ENCODE results near the gene ITSN2. TPM values are rescaled to one million over a fixed set of nuclear protein-coding genes. Genes with fewer than 3 reads are reported as not detected.
"Not testable (repeated sequence)": the region's sequence is repeated elsewhere in the genome, so short reads cannot be mapped to it uniquely, and the experiment has no call there.

ITSN2 gene
- total RNA-seq, 1 donor from 2014 or later: 27.4 TPM

GRCh38 chr2:24363301-24363700 lies 3.0 kb upstream of the ITSN2 start:
- DNase-seq (ENCODE audit: low read depth): no peak

- DNase-seq (ENCODE audit: low read depth): no peak
Measured at GRCh38 chr2:24362253-24362652, 1.9 kb upstream of the ITSN2 start.

GRCh38 chr2:24360963-24361330 lies 611 bp upstream of the ITSN2 start:
- DNase-seq (ENCODE audit: low read depth): no peak

DNA sequence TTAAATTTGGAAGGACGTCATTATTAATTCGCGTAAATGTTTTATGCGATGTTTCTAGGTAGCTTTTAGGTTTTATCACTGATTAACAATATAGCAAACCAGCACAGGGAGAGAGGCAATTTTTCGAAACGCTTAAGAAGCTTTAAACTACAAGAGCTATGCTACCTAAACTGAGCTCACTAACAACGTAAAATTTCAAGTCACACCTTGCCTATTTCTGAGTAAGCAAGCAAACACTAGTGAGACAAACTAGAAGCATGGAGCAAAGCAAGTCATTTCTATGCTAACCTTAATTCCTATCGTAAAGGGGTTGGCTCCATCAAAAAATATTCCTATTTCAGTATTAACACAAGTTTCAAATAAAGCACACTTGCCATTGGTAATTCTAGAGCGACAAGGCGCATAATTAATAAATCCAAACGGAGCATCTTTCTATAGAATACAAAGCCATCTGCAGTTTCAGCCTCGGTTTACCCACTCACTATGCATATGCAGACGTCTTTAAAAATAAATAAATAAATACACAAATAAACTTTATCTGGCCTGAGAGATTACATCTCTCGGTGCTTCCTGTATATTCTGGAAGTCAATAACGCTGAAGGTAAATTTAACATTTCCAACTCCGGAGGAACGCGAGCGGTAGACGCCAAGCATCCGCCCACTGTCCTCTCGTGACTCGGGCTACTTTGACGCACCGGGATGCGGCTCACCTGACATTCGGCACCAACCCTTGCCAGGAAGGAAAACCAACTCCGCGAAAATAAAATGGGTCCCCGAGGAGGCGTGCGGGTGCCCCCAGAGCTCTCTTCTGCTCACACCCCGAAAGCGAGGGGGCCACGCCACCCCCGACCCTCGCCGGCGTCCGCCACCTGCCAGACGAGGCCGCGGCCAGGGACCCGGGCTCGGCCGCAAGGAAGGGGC lies 947 bp downstream of the ITSN2 start:
- DNase-seq (ENCODE audit: low read depth): peak; percentile 28

- DNase-seq (ENCODE audit: low read depth): not testable (repeated sequence)
Measured at GRCh38 chr2:24357767-24358166, 2.6 kb downstream of the ITSN2 start.

- DNase-seq (ENCODE audit: low read depth): not testable (repeated sequence)
Measured at GRCh38 chr2:24357115-24357514, 3.2 kb downstream of the ITSN2 start.

DNA sequence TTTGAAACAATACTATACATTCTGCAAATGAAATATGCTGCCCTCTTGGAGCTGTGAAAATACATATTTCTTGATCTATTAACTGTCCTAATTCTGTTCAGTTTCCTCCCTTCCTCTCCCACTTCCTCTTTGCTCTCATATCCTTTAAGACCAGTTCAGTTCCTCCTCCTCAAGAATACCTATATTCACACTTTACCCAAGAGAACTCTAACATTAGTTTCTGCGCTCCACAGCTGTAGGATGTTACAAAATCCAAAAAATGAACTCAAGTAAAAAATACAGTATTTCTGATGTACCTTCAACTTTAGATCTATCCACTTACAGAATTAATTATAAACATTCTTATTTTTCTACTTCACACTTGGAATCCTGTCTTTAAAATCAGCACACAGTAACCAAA lies 5.4 kb downstream of the ITSN2 start:
- DNase-seq (ENCODE audit: low read depth): no peak

GRCh38 chr2:24354395-24354794 lies 5.9 kb downstream of the ITSN2 start:
- no peak for DNase-seq (ENCODE audit: low read depth)

GRCh38 chr2:24353973-24354372 lies 6.4 kb downstream of the ITSN2 start:
- DNase-seq (ENCODE audit: low read depth): no peak

DNA sequence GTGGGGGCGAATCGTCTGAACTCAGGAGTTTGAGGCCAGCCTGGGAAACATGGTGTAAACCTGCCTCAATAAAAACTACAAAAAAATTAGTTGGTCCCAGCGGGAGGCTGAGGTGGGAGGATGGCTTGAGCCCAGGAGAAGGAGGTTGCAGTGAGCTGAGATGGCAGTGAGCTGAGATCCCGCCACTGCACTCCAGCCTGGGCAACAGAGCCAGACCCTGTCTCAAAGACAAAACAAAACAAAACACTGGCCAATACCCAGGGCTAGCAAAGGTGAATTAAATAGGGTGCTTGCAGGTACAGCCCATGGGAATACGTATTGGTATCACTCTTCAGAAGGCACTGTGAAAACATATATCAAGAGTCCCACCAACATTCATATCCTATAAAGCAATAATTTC lies 7.0 kb downstream of the ITSN2 start:
- DNase-seq (ENCODE audit: low read depth): no peak

DNA sequence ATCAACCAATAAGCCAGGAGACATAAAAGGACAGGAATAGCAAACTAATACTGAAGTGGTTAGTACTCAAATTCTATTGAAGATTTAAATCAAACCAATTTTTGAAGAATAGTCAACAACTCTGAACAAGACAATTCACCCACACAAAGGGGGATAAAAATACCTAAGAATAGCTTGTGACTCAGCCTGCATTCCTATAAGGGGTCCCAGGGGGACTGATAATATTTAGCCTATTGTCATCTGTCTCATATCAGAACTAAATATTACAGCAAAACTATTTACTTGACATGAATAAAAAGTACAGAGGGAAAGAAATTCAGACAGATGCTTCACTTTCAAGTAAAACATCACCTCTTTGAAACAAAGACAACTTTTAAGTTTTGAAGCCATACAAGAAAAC lies 7.7 kb downstream of the ITSN2 start:
- DNase-seq (ENCODE audit: low read depth): peak; percentile 19

DNA sequence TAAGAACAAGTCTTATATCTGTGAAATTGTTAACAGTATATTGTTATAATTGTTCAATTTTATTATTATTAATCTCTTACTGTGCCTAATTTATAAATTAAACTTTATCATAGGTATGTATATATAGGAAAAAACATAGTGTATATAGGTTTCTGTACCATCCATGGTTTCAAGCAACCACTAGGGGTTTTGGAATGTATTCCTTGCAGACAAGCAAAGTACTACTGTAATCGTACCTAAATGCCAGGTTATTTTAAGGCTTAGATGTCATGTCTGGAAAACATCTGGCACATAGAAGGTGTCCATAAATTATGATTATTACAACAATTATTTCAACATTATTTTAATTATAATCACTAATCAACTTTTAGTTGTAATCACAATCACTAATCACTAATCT lies 8.4 kb downstream of the ITSN2 start:
- no peak for DNase-seq (ENCODE audit: low read depth)

DNA sequence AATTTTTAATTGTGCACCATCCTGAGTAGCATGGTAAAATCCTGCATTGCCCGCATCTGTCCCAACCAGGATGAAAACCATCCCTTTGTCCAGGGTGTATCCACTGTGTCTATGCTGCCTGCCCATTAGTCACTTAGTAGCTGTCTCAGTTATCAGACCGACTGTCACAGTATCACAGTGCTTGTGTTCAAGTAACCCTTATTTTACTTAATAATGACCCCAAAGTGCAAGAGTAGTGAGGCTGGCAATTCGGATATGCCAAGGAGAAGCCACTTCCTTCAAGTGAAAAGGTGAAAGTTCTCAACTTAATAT lies 8.8 kb downstream of the ITSN2 start:
- no peak for DNase-seq (ENCODE audit: low read depth)

DNA sequence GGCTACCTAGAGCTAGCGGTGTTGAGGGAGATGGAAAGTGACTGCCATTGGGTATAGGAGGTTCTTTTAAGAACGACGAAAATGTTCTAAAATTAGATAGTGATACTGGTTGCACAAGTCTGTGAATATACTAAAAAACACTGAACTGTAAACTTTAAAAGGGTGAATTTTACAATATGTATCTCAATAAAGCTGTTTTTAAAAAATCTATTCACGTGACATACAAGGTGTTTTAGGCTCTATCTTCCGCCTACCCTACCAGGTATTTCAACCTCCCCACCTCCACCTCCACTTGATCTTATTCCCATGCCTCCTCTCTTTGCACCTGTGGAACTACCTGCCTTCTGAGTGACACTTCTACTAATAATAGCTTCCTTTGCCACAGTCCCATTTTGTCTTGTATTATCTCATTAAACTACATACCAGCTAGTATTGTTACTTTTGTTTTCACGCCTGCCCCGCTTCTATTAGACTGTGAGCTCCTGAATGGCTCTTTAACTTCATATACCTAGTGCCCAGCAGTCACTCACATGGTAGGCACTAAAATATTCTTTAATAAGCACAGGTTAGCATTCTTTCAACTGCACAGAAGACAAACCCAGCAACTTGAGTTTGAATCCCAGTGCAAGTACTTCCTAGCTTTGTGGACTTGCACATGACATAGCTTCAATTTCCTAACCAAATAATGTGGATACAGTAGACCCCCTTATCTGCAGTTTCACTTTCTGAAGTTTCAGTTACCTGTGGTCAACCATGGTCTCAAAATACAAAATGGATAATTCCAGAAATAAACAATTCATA lies 9.3 kb downstream of the ITSN2 start:
- no peak for DNase-seq (ENCODE audit: low read depth)

DNA sequence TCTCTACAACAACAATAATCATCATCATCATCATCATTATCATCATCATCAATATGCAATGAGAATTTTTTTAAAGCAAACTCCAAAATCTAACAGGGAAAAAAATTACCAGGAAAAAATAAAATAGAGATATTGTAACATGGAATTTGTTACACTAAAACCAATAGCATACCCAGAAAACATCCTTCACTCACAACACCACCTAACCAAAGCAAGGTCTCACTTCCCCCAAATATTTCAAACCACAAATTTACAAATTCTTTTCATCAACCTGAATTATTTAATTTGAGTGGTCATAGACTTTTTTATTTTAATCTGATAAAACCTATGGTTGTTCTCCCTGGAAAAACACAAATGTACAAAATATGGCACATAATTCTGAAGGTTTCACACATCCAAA lies 11.2 kb downstream of the ITSN2 start:
- DNase-seq (ENCODE audit: low read depth): no peak

DNA sequence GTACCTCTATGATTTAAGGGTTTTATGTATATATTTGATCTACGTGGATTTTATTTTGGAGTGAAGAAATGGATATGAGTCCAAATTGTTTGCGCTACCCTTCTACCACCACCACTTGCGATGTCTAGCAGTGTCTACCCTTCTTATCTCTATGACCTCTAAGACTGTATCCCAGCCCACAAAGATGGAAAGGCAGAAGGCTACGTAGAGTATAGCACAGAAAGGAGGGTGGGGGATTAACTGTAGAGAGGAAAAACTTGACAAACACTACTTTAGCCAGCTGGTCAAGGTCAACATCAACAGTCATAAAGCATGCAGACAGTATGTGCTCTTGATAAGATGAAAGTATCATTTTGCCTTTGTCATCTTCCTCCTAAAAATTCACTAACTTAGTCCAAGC lies 14.4 kb downstream of the ITSN2 start:
- no peak for DNase-seq (ENCODE audit: low read depth)

DNA sequence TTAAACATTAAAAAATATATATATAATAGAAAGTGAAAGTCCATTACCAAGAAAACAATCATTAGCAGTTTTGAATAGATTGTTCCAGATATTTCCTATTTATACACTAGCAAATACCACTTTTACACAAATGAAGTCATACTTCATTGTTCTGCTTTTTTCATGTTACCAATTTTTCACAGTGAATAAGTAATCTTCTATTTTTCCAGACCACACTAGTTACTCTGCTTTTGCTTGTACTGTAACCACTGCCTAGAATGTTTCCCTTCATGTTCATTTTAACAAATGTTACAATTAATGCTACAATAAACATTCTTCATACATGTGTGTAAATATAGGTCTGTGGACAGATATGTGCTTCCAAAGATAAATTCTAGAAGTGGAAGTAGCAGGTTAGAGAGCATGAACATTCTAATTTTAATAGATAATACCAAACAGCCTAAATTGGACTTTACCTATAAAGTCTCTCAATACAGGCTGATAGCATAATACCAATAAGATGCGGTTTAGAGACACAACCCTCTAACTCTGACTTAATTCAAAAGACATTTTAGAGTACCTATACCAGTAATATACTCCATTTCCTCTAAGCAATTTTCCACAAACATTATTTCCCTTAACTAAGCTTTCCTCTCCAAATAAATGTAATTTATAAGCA lies 17.0 kb downstream of the ITSN2 start:
- DNase-seq (ENCODE audit: low read depth): no peak

GRCh38 chr2:24342110-24342910 lies 18.0 kb downstream of the ITSN2 start:
- no peak for DNase-seq (ENCODE audit: low read depth)

DNA sequence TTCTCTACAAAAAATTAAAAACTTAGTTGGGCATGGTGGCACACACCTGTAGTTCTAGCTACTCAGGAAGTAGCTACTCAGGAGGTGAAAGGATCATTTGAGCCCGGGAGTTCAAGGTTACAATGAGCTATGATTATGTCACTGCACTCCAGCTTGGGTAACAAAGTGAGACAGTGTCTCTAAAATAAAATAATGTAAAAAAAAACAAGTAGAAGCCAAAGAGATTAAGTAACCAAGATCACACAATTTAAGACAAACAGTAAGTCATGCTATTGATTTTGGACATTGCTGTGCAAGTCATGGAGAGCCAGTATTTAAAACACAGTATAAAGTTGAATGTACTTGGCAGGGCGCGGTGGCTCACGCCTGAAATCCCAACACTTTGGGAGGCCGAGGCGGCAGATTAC lies 20.5 kb downstream of the ITSN2 start:
- no peak for DNase-seq (ENCODE audit: low read depth)

DNA sequence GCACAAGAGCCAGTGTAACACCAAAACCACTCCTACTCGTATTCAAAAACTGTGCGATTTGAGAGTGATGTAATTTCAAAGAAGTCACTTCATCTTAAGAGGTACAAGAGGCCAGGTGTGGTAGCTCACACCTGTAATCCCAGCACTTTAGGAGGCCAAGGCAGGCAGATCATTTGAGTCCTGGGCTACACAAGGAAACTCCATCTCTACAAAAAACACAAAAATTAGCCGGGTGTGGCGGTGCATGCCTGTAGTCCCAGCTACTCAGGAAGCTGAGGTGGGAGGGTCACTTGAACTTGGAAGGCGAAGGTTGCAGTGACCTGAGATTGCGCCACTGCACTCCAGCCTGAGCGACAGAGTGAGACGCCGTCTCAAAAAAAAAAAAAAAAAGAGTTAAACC lies 21.2 kb downstream of the ITSN2 start:
- DNase-seq (ENCODE audit: low read depth): not testable (repeated sequence)

- DNase-seq (ENCODE audit: low read depth): no peak
Measured at GRCh38 chr2:24337890-24338289, 22.4 kb downstream of the ITSN2 start.

All from myocyte (in vitro differentiated cells).